ENCODE measurements around the gene SCGB3A2.

The SCGB3A2 gene

DNA sequence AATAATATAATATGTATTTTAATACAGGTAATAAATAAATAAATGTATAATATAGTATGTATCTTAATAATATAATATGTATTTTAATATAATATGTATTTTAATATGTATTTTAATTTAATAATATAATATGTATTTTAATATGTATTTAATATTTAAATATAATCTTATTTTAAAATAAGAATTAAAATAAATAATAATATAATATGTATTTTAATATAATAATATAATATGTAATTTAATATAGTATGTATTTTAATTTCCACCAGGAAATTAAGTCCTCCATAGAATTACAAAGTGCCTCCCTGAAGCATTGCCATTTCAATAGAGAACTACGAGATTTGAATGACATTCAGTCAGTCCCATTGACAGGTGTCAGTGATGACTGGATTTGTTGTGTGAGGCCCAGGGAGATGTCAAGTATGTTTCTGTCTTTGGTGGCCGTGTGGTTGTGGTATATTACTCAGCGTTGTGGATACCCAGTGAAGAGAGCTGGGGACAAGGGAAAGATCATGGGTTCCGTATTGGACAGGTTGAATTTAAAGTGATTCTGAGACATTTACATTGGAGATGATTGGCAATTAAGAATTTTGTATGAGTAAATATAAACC lies 42.0 kb downstream of the SCGB3A2 start:
- TF ChIP-seq, protein P1, sequence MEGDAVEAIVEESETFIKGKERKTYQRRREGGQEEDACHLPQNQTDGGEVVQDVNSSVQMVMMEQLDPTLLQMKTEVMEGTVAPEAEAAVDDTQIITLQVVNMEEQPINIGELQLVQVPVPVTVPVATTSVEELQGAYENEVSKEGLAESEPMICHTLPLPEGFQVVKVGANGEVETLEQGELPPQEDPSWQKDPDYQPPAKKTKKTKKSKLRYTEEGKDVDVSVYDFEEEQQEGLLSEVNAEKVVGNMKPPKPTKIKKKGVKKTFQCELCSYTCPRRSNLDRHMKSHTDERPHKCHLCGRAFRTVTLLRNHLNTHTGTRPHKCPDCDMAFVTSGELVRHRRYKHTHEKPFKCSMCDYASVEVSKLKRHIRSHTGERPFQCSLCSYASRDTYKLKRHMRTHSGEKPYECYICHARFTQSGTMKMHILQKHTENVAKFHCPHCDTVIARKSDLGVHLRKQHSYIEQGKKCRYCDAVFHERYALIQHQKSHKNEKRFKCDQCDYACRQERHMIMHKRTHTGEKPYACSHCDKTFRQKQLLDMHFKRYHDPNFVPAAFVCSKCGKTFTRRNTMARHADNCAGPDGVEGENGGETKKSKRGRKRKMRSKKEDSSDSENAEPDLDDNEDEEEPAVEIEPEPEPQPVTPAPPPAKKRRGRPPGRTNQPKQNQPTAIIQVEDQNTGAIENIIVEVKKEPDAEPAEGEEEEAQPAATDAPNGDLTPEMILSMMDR (IDR thresholded peaks at IDR 0.05; ENCODE audit: borderline replicate concordance, insufficient read depth, low read depth, low read length): no peak
- no peak overlapping the region for H3K4me3 ChIP-seq (ENCODE audit: low read depth, low read length)

DNA sequence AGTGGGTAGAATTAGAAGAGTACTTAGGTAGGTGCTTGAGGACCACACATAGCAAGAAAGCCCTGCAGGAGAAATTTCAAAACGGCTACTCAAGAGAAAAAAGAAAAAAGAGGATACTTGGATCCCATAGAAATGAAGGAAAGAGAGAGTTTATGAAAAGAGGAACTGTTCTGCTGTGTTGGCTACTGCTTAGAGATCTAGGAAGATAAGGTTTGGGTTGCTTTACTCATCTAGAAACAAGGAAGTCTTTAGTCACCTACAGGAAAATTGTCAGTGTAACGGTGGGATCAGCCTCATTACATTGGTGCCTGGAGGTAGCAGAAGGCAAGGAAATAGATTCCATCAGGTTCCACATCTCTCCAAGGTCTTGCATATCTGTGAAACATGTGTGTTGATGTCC lies 42.6 kb downstream of the SCGB3A2 start:
- TF ChIP-seq, protein P1 (IDR thresholded peaks at IDR 0.05; ENCODE audit: borderline replicate concordance, insufficient read depth, low read depth, low read length): no peak
- H3K4me3 ChIP-seq (ENCODE audit: low read depth, low read length): no peak overlapping the region

DNA sequence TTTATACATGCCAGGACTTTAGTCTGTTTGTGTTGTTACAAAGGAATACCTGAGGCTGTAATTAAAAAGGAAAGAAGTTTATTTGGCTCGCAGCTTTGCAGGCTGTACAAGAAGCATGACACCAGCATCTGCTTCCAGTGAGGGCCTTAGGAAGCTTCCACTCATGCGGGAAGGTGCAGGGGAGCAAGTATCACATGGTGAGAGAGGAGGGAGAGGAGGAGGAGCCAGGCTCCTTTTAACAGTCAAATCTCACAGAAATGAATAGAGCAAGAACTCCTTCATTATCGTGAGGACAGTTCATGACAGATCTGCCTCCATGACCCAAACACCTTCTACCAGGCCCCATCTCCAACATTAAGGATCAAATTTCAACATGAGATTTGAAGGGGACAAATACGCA lies 46.5 kb downstream of the SCGB3A2 start:
- H3K4me3 ChIP-seq (ENCODE audit: low read depth, low read length): no peak overlapping the region
- TF ChIP-seq, protein P1 (IDR thresholded peaks at IDR 0.05; ENCODE audit: borderline replicate concordance, insufficient read depth, low read depth, low read length): no peak

DNA sequence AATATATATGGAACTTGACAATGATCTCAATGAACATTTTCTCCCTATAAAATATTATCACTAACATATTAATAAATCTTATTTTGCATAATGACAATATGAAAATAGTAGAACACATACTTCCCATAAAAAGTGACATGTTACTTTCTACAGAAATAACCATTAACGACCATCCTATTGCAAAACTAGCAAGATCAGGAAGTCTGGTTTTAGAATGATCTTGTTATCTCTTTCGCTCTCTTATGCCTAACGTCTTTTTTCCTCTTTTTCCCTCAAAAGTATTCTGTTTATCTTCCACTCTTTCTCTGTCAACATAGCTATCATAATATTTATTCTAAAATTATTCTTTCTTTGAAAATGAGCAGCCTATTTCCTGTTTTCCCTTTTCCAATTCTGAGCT lies 49.4 kb downstream of the SCGB3A2 start:
- TF ChIP-seq, protein P1 (IDR thresholded peaks at IDR 0.05; ENCODE audit: borderline replicate concordance, insufficient read depth, low read depth, low read length): no peak
- H3K4me3 ChIP-seq (ENCODE audit: low read depth, low read length): no peak overlapping the region

DNA sequence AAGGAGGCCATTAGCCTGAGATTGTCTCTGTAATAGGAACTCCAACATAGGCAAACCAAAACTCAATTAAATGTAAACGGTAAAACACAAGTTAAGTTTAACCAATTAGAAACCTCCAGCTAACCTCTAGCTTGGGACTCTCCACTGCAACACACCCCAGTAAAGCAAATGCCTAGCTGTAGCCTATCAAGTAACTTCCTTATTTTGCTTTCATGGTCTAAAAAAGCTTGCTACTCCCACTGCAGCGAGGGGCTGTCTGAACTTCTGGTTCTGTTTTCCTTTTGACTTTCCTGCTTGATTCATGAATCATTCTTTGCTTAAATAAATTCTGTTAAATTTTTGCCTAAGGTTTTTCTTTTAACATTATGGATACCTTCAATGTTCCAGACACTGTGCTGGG lies 52.3 kb downstream of the SCGB3A2 start:
- H3K4me3 ChIP-seq (ENCODE audit: low read depth, low read length): no peak overlapping the region
- TF ChIP-seq, protein P1 (IDR thresholded peaks at IDR 0.05; ENCODE audit: borderline replicate concordance, insufficient read depth, low read depth, low read length): no peak
